Measurements from ENCODE around the gene PLAC8L1. TPM values are rescaled to one million over a fixed set of nuclear protein-coding genes. Genes with fewer than 3 reads are reported as not detected.

Gene PLAC8L1
- total and polyA plus RNA-seq, 2 of the 4 experiments (the other 2 are of a cell fraction): 0.27 TPM; not detected in 1

DNA sequence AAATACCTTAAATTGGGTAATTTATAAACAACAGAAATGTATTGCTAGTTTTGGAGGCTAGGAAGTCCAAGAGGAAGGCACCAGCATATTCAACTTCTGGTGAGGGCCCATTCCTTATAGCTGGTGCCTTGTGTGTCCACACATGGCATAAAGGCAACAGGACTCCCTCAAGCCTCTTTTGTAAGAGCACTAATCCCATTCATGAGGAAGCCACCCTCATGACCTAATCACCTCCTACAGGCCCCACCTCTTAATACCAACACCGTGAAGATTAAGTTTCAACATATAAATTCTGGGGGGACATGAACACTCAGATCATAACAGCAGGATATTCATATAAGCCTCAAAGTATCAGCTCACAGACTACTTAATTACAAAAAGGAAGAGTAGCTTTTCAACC is 4.0 kb upstream of the PLAC8L1 start:
- Histone ChIP-seq H4K91ac (ENCODE audit: insufficient read depth, low read depth, low read length) (no peak overlapping the region), H2AFZ (replicated peaks; ENCODE audit: low read length, poor library complexity) (no peak overlapping the region), H4K8ac (ENCODE audit: low read depth in 2 of 2, low read length in 2 of 2) (no peak overlapping the region), H3K14ac (replicated peaks; ENCODE audit: low read depth, low read length) (no peak overlapping the region), H3K27me3 (ENCODE audit: control insufficient read depth, insufficient read depth, low read length) (no peaks in the 10 kb centered on the region), H3K79me1 (ENCODE audit: low read depth in 1 of 2, low read length in 2 of 2) (no peaks in the 10 kb centered on the region), H3K4me3 (ENCODE audit: insufficient read depth, low read depth, low read length) (no peak overlapping the region), H3K9me1 (ENCODE audit: insufficient read depth, low read length) (no peaks in the 10 kb centered on the region), H2BK20ac (ENCODE audit: low read depth, low read length) (no peak overlapping the region), H3K4me2 (ENCODE audit: low read depth, low read length) (no peak overlapping the region), H3K23ac (ENCODE audit: low read depth, low read length) (no peak overlapping the region), H3K56ac (ENCODE audit: extremely low read depth, insufficient read depth, low read length) (no peak overlapping the region), H2BK15ac (ENCODE audit: low read depth, low read length) (no peak overlapping the region), H3K9me3 (ENCODE audit: control insufficient read depth, insufficient read depth, low read length) (no peaks in the 10 kb centered on the region), H4K5ac (ENCODE audit: low read depth, low read length) (no peak overlapping the region), H2AK9ac (replicated peaks; ENCODE audit: low read depth, low read length, poor library complexity) (no peak overlapping the region), H3K4me1 (ENCODE audit: control insufficient read depth, insufficient read depth, low read length) (no peaks in the 10 kb centered on the region), H3K9ac (ENCODE audit: low read depth, low read length) (no peak overlapping the region), H2AK5ac (ENCODE audit: low read depth, low read length) (no peak overlapping the region), H3K36me3 (ENCODE audit: control insufficient read depth, insufficient read depth, low read length) (peaks cover 11% of the 10 kb centered on the region), H2BK120ac (ENCODE audit: low read depth, low read length) (no peak overlapping the region), H2BK5ac (ENCODE audit: low read depth, low read length, poor library complexity, severe bottlenecking) (no peak overlapping the region), H3K4ac (ENCODE audit: low read depth, low read length) (no peak overlapping the region), H4K20me1 (ENCODE audit: insufficient read depth, low read length) (no peaks in the 10 kb centered on the region), H3K27ac (ENCODE audit: insufficient read depth, low read length) (no peak overlapping the region), H3K18ac (ENCODE audit: low read depth, low read length) (no peak overlapping the region)
- ChIA-PET CTCF (no interaction called here), POLR2A (ENCODE audit: unreplicated experiment) (interaction anchor here (0.6 kb wide), 1 partner anchor 1906 kb away, joined by 4 read pairs; no protein-coding TSS in a partner anchor)
- TF ChIP-seq RAD21 (IDR thresholded peaks at IDR 0.05; ENCODE audit: low read length) (no peak), RFX5 (IDR thresholded peaks at IDR 0.05; ENCODE audit: low read depth, low read length) (no peak), CHD1 (IDR thresholded peaks at IDR 0.05; ENCODE audit: low read depth, low read length) (no peak), MAFK (IDR thresholded peaks at IDR 0.05; ENCODE audit: low read depth, low read length) (no peak), POLR2A (IDR thresholded peaks at IDR 0.05; ENCODE audit: low read depth, low read length) (no peak), SMC3 (IDR thresholded peaks at IDR 0.05; ENCODE audit: low read depth, low read length) (no peak), BHLHE40 (IDR thresholded peaks at IDR 0.05; ENCODE audit: low read depth, low read length) (no peak), MXI1 (IDR thresholded peaks at IDR 0.05; ENCODE audit: borderline replicate concordance, low read depth, low read length) (no peak), CEBPB (IDR thresholded peaks at IDR 0.05; ENCODE audit: low read depth, low read length) (no peak), FOS (IDR thresholded peaks at IDR 0.05; ENCODE audit: low read depth, low read length) (no peak), RCOR1 (IDR thresholded peaks at IDR 0.05; ENCODE audit: insufficient replicate concordance, low read length) (no peak), NFE2L2 (IDR thresholded peaks at IDR 0.05; ENCODE audit: low read depth, low read length) (no peak), MAZ (IDR thresholded peaks at IDR 0.05; ENCODE audit: borderline replicate concordance, low read depth, low read length) (no peak)
- TF ChIP-seq, protein P1, sequence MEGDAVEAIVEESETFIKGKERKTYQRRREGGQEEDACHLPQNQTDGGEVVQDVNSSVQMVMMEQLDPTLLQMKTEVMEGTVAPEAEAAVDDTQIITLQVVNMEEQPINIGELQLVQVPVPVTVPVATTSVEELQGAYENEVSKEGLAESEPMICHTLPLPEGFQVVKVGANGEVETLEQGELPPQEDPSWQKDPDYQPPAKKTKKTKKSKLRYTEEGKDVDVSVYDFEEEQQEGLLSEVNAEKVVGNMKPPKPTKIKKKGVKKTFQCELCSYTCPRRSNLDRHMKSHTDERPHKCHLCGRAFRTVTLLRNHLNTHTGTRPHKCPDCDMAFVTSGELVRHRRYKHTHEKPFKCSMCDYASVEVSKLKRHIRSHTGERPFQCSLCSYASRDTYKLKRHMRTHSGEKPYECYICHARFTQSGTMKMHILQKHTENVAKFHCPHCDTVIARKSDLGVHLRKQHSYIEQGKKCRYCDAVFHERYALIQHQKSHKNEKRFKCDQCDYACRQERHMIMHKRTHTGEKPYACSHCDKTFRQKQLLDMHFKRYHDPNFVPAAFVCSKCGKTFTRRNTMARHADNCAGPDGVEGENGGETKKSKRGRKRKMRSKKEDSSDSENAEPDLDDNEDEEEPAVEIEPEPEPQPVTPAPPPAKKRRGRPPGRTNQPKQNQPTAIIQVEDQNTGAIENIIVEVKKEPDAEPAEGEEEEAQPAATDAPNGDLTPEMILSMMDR (conservative IDR thresholded peaks at IDR 0.05; ENCODE audit: low read depth, low read length): no peak
- TF ChIP-seq, protein P2, sequence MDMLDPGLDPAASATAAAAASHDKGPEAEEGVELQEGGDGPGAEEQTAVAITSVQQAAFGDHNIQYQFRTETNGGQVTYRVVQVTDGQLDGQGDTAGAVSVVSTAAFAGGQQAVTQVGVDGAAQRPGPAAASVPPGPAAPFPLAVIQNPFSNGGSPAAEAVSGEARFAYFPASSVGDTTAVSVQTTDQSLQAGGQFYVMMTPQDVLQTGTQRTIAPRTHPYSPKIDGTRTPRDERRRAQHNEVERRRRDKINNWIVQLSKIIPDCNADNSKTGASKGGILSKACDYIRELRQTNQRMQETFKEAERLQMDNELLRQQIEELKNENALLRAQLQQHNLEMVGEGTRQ (IDR thresholded peaks at IDR 0.05; ENCODE audit: low read depth, low read length): no peak
- TF ChIP-seq, protein P3, sequence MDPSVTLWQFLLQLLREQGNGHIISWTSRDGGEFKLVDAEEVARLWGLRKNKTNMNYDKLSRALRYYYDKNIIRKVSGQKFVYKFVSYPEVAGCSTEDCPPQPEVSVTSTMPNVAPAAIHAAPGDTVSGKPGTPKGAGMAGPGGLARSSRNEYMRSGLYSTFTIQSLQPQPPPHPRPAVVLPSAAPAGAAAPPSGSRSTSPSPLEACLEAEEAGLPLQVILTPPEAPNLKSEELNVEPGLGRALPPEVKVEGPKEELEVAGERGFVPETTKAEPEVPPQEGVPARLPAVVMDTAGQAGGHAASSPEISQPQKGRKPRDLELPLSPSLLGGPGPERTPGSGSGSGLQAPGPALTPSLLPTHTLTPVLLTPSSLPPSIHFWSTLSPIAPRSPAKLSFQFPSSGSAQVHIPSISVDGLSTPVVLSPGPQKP (IDR thresholded peaks at IDR 0.05; ENCODE audit: borderline replicate concordance, low read depth, low read length): no peak
- BruUV-seq (replicated peaks): no TSS peak
- intact Hi-C loops (cut with micrococcal nuclease) (no loop called here), dilution Hi-C loops (cut with HindIII; ENCODE audit: low sequenced_read_pairs, unreplicated experiment) (no loop called here), in situ Hi-C loops (cut with MboI; ENCODE audit: low sequenced_read_pairs) (no loop called here)
- whole genome bisulfite sequencing, 2 experiments (ENCODE audit: extremely low coverage in 2 of 2, insufficient read length in 1 of 2): no CpG with 5 or more reads among the region's 1 CpG
- ATAC-seq (ENCODE audit: low read depth) (no peak), DNase-seq (no peak)

Data from IMR-90 (cell line).